Tibial artery (tissue), 4 donors: ENCODE data around the gene ATRNL1.

ENCODE experiments used
- DNase-seq, 2 donors: peaks; one replicate each; pipeline ENCODE4 v3.0.0-alpha.2; 2019
- H3K27ac ChIP-seq, 2 donors: fragments of 200-600 bp; sonication (generic) in 1 of 2; 1 replicate in 1 of 2; 2 replicates in 1 of 2; pipeline ENCODE4 v1.5.1; 2018 to 2019; ENCODE audit warnings: mild to moderate bottlenecking in 1 of 2
- H3K27me3 ChIP-seq, 2 donors: fragments of 200-600 bp; sonication (generic) in 1 of 2; one replicate each; pipeline versions ENCODE4 v1.5.1 to v1.6.0; 2016 to 2019
- H3K36me3 ChIP-seq, 3 donors: fragments of 200-600 bp; sonication (generic) in 2 of 3; one replicate each; pipeline ENCODE4 v1.5.1; 2016 to 2019; ENCODE audit warnings: mild to moderate bottlenecking in 2 of 3
- H3K4me1 ChIP-seq, 4 donors: fragments of 200-600 bp; sonication (generic) in 2 of 4; 1 replicate in 3 of 4; 2 replicates in 1 of 4; pipeline ENCODE4 v1.5.1; 2016 to 2019
- H3K4me3 ChIP-seq, 2 donors: fragments of 200-600 bp; sonication (generic) in 1 of 2; 1 replicate in 1 of 2; 2 replicates in 1 of 2; pipeline ENCODE4 v1.5.1; 2018 to 2019; ENCODE audit warnings: mild to moderate bottlenecking in 2 of 2
- H3K9me3 ChIP-seq, 3 donors: fragments of 200-600 bp; sonication (generic) in 1 of 3; one replicate each; pipeline ENCODE4 v1.5.1; 2016 to 2019
- intact Hi-C: fragments of 100-400 bp; cut with DNase I; formaldehyde crosslinking; loops from one replicate; pipeline ENCODE4 v1.15.0; 2023; ENCODE audit warnings: low total_unique reads
- TF ChIP-seq, protein P1 (sequence below), 2 experiments: fragments of 200-600 bp in 1 of 2; fragments of 450-650 bp in 1 of 2; IDR thresholded peaks; one replicate each; pipeline ENCODE4 v1.5.1; 2017 to 2019; ENCODE audit warnings: antibody characterized with exemption in 2 of 2, mild to moderate bottlenecking in 1 of 2, moderate library complexity in 1 of 2

ATRNL1 gene

GRCh38 chr10:115049318-115049717 is 43.8 kb upstream of the ATRNL1 start:
- intact Hi-C loops, result no loop called here
- Histone ChIP-seq H3K4me1 (no peaks in the 10 kb centered on the region), H3K27me3 (no peaks in the 10 kb centered on the region), H3K9me3 (no peaks in the 10 kb centered on the region), H3K4me3 (no peak overlapping the region), H3K27ac (no peak overlapping the region), H3K36me3 (no peaks in the 10 kb centered on the region)
- TF ChIP-seq, protein P1, sequence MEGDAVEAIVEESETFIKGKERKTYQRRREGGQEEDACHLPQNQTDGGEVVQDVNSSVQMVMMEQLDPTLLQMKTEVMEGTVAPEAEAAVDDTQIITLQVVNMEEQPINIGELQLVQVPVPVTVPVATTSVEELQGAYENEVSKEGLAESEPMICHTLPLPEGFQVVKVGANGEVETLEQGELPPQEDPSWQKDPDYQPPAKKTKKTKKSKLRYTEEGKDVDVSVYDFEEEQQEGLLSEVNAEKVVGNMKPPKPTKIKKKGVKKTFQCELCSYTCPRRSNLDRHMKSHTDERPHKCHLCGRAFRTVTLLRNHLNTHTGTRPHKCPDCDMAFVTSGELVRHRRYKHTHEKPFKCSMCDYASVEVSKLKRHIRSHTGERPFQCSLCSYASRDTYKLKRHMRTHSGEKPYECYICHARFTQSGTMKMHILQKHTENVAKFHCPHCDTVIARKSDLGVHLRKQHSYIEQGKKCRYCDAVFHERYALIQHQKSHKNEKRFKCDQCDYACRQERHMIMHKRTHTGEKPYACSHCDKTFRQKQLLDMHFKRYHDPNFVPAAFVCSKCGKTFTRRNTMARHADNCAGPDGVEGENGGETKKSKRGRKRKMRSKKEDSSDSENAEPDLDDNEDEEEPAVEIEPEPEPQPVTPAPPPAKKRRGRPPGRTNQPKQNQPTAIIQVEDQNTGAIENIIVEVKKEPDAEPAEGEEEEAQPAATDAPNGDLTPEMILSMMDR (IDR thresholded peaks at IDR 0.05), result no peak
- no peak for DNase-seq

GRCh38 chr10:115049960-115050359 is 43.2 kb upstream of the ATRNL1 start:
- no peaks in the 10 kb centered on the region for H3K36me3 ChIP-seq
- no peak overlapping the region for H3K4me3 ChIP-seq
- no peaks in the 10 kb centered on the region for H3K4me1 ChIP-seq
- no peak for DNase-seq
- TF ChIP-seq, protein P1 (IDR thresholded peaks at IDR 0.05), result no peak
- no peak overlapping the region for H3K27ac ChIP-seq
- H3K9me3 ChIP-seq, result no peaks in the 10 kb centered on the region
- intact Hi-C loops, result no loop called here
- H3K27me3 ChIP-seq, result no peaks in the 10 kb centered on the region

- Histone ChIP-seq H3K4me1 (no peaks in the 10 kb centered on the region), H3K36me3 (no peaks in the 10 kb centered on the region), H3K9me3 (no peaks in the 10 kb centered on the region), H3K4me3 (no peak overlapping the region), H3K27me3 (no peaks in the 10 kb centered on the region), H3K27ac (no peak overlapping the region)
- TF ChIP-seq, protein P1 (IDR thresholded peaks at IDR 0.05), result no peak
- no peak for DNase-seq
- intact Hi-C loops, result no loop called here
Observed at GRCh38 chr10:115050375-115051010, 42.7 kb upstream of the ATRNL1 start.

DNA sequence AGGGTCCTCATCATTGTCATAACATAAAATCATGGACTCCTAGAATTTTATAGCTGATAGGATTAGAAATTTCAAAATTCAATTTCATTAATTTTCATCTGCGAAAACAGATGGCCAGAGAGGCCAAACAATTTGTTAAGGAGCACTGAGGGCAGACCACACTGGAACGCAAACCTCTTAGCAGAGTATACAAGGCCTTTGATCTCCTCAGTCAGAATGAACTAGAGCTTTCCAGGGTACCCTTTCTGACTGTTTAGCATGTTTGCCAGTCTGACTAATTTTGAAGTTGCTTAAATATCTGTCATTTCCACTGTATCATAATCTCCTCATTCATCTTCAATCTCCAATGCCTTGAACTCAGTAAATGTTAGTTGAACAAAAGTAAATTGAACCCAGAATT is 41.9 kb upstream of the ATRNL1 start:
- H3K4me3 ChIP-seq, result no peak overlapping the region
- no peaks in the 10 kb centered on the region for H3K4me1 ChIP-seq
- no peaks in the 10 kb centered on the region for H3K27me3 ChIP-seq
- no peak for DNase-seq
- TF ChIP-seq, protein P1 (IDR thresholded peaks at IDR 0.05), result no peak
- H3K36me3 ChIP-seq, result no peaks in the 10 kb centered on the region
- intact Hi-C loops, result no loop called here
- H3K27ac ChIP-seq, result no peak overlapping the region
- no peaks in the 10 kb centered on the region for H3K9me3 ChIP-seq

DNA sequence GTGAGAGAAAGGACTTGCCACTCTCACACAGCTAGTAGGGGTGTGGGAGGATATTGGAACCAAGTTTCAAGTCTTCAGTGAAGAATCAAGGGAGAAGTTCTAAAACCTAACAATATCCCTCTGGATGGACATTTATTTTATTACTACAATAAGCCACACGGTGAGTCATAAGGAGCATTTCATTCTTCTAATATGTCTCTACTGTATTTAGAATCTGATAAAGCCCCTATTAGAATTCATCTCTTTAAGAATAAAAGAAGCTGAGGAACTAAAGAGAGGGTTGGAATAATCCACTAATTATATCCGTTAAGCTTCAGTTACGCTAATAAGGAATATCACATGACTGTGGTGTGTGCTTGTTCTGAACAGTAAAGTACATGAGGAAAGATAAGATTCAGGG is 40.9 kb upstream of the ATRNL1 start:
- TF ChIP-seq, protein P1 (IDR thresholded peaks at IDR 0.05), result no peak
- DNase-seq, result no peak
- Histone ChIP-seq H3K4me1 (no peaks in the 10 kb centered on the region), H3K36me3 (no peaks in the 10 kb centered on the region), H3K27ac (no peak overlapping the region), H3K4me3 (no peak overlapping the region), H3K27me3 (no peaks in the 10 kb centered on the region), H3K9me3 (no peaks in the 10 kb centered on the region)
- intact Hi-C loops, result no loop called here

DNA sequence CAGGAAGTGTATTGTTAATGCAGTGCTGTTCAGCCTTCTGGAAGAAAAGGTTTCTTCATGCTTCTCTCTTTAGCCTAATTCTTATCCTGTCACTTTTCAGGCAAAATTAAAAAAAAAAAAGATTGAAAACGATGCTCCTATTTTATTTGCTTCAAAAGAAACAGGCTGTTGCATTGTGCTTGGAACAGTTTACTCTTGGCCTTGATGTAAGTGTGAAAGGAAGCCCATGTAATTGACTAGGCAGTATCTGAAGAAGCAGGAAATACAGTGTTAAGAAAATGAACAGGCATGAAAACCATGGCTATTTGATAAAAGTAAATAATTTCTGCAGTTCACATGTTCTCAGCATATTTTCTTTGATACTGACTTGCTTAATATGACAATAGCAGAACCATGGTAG is 40.4 kb upstream of the ATRNL1 start:
- Histone ChIP-seq H3K36me3 (no peaks in the 10 kb centered on the region), H3K27me3 (no peaks in the 10 kb centered on the region), H3K27ac (no peak overlapping the region), H3K4me1 (no peaks in the 10 kb centered on the region), H3K9me3 (no peaks in the 10 kb centered on the region), H3K4me3 (no peak overlapping the region)
- TF ChIP-seq, protein P1 (IDR thresholded peaks at IDR 0.05), result no peak
- no peak for DNase-seq
- intact Hi-C loops, result no loop called here
